Nucleus accumbens (tissue), 56 donors: Measurements from ENCODE around the gene SCP2.
A peak's percentile ranks its signal among the peaks of the same experiment; 100 is the strongest.

Experiments
- DNase-seq, 56 donors: peaks; one replicate each; lab custom pipeline; 2025; lab: John Stamatoyannopoulos, UW

The SCP2 gene

DNA sequence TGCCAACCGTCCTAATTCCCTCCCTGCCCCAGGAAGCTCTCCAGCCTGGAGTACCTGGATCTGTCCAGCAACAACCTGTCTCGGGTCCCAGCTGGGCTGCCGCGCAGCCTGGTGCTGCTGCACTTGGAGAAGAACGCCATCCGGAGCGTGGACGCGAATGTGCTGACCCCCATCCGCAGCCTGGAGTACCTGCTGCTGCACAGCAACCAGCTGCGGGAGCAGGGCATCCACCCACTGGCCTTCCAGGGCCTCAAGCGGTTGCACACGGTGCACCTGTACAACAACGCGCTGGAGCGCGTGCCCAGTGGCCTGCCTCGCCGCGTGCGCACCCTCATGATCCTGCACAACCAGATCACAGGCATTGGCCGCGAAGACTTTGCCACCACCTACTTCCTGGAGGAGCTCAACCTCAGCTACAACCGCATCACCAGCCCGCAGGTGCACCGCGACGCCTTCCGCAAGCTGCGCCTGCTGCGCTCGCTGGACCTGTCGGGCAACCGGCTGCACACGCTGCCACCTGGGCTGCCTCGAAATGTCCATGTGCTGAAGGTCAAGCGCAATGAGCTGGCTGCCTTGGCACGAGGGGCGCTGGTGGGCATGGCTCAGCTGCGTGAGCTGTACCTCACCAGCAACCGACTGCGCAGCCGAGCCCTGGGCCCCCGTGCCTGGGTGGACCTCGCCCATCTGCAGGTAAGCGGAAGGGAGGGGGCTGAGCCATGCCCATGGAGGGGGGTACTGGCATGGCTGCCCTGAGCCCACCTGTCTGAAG is 151.4 kb downstream of the SCP2 start:
- DNase-seq = no peak

DNA sequence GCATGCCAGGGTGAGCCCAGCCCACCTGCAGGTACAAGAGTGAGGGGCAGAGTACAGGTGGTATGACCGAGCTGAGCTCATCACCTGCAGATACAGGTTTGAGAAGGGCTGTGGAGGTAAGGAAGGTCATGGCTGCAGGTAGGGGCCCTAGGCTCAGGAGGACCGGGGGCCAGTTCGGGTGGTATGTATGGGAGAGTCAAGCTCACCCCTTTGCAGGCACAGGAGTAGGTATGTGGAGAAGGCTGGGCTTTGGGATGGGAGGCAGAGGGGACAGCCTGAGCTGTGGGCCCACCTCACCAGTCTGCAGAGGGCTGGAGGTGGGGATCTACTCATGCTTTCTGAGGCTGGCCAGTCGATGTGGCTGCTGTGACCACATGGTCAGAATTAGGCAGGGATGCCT is 152.2 kb downstream of the SCP2 start:
- no peak for DNase-seq

DNA sequence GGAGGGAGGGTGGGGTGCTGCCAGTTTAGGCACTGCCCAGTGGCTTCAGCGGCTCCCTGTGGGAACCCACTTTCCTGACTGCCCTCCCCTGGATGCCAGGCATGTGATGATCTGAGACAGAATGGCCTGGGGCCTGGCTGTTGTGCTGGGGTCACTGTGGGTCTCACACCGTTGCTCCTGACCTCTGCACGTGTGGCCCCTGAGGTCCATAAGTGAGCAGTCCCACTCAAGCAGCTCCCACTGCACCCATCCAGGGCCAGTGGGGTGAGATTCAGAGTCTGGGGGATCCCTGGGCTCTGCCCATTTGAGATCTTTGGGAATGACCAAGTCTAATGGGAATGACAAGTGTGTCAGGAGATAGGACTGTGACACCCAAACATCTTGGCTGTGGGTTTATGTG is 153.0 kb downstream of the SCP2 start:
- no peak for DNase-seq

GRCh38 chr1:53080769-53081168 is 153.7 kb downstream of the SCP2 start:
- no peak for DNase-seq

- DNase-seq = no peak
Observed at GRCh38 chr1:53081384-53082066, 154.4 kb downstream of the SCP2 start.

- DNase-seq = no peak
Observed at GRCh38 chr1:53082826-53083455, 155.9 kb downstream of the SCP2 start.

DNA sequence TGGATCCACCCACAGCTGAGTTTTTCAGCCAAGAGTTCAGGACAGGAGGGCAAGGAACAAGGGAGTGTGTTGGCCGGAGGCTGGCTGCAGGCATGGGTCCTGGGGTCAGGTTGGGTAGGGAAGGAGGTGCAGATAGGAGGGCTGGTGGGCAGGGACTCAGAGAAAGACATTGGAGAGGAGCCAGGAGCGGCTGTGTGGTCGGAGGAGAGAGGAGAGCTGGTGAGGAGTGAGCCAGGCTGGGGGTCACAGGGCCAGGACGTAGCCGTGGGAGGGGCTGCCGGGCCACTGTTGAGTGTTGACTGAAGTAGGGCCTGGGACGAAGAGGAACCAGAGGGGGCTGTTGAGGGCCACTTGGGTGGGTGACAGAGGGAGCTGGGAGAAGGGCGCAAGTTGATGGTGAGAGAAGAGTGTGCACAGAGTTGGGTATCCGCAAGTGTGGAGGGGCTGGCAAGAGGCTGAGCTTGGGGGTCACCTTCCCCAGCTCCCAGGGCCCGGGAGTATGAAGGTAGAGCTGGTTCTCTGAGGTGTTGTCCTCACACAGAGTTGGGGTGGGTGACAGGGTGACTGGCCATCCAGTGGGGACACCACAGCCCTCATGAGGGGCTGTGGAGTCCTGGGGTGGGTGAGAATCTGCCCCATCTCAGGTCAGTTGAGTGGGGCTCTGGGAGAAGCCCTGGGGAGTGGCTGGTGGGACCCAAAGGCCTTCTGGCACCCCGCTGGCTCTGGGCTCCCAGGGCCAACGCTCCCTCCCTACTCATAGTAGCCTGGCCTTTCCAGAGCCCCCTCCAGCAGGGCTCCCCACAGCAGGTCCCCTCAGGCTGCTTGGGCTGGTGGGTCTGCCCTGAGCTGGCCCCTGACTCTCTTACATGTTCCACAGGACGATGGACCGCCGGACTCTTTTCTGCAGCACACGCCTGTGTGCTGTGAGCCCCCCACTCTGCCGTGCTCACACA is 156.8 kb downstream of the SCP2 start:
- DNase-seq = no peak

DNA sequence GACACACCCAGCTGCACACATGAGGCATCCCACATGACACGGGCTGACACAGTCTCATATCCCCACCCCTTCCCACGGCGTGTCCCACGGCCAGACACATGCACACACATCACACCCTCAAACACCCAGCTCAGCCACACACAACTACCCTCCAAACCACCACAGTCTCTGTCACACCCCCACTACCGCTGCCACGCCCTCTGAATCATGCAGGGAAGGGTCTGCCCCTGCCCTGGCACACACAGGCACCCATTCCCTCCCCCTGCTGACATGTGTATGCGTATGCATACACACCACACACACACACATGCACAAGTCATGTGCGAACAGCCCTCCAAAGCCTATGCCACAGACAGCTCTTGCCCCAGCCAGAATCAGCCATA is 157.5 kb downstream of the SCP2 start:
- no peak for DNase-seq

- no peak for DNase-seq
Observed at GRCh38 chr1:53085405-53085804, 158.3 kb downstream of the SCP2 start.

DNA sequence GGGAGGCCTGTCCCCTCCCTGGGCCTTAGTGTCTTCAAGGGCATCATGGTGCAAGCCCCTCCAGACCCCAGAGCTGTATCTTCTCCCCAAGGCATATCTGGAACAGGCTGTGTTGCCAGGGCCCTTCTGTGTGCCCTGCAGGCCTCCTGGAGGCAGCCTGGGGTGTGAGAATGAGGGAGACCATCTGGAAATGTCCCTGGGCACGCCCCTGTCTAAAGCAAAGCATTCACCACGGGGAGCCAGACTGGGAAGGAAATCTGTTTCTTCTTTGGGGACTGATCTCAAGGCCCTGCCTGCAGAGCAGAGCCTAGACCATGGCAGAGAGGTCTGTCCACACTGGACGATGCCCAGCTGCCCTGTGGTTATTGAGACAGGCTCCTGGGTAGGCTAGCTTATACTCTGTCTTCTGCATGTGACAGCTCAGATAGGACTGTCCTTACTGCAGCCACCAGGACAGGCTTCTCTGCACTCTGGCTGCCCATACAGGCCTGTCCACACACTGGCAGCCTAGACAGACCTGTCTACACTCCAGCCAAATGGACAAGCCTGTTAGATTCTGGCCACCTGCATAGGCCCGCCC is 159.5 kb downstream of the SCP2 start:
- no peak for DNase-seq

DNA sequence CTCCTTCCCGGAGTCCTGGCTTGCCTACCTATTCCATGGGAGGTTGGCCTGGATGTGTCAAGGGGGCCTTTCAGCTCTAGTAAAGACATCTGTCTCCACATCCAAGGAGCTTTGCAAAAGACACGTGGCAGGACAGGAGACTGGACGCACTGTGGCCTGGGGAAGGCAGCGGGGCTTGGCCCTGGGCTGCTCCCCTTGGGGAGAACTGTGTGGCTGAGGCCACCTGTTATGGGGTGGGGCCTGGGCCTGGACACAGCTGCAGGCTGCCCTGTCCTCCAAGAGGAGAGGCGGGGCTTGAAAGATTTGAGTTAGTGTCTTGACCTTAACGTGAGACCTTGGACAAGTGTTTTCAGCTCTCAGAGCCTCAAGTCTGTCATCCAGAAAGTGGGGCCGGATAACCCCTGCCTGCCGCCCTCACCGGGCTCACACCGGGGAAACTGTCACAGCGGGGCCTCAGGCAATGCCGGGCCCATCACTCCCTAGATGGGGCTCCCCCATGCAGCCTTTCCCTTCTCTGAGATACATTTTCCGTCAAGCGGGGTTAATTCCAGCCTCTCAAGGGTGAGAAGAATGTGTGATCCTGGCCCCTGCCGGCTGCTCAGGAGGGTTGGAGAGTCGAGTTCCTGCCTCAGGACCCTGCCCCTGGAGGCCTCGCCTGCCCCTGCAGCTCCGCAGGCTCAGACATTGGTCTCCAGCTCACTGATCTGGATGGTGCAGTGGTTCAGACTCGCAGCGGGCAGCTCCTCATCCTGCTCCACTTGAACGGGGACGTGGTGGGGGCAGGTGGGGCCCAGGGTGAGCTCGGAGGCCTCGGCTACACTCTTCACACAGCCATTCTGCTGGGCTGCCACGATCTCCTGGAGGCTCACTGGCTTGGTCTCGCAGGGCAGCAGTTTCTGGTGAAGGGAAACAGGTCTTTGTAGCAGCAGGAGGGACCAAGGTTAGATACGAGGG is 160.5 kb downstream of the SCP2 start:
- no peak for DNase-seq

- DNase-seq = no peak
Observed at GRCh38 chr1:53088616-53089300, 161.7 kb downstream of the SCP2 start.

- no peak for DNase-seq
Observed at GRCh38 chr1:53089478-53090226, 162.6 kb downstream of the SCP2 start.

DNA sequence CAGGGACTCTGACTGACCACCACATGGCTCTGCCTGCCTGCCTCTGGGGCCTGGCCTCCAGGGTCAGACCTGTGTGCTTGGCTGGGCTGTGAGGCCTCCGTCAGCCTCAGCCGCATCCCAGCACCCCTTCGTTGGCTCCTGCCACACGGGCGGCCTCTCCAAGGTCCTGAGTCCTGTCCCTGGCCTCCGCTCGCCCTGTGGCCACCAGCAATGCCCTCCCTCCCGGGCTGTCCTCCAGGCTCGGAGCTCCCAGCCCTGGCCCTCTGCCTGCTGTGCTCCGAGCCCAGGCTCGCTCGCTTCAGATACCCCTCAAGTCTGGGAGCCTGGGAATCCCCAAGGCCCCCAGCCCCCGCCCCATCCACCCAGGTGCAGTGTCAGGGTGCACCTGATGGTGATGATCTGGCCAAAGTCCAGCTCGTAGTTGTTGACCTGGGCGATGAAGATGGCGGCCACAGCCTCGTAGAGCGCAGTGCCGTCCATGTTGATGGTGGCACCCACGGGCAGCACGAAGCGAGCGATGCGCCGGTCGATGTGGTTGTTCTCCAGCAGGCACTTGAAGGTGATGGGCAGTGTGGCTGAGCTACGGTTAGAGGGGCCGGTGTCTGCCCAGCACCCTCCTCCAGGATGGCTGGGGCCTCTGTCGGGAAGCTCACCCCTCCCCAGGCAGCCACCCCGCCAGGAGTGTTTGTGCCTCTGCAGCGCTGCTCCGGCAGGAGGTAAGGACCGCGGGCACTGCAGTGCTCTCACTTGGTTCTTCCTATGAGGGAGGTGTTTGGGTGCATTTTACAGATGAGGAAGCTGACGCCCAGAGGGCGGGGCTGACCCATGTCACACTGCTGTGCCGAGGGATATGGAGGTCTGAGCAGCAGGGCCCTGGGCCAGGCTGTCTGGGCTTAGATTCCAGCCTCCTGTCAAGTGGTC is 163.4 kb downstream of the SCP2 start:
- no peak for DNase-seq

DNA sequence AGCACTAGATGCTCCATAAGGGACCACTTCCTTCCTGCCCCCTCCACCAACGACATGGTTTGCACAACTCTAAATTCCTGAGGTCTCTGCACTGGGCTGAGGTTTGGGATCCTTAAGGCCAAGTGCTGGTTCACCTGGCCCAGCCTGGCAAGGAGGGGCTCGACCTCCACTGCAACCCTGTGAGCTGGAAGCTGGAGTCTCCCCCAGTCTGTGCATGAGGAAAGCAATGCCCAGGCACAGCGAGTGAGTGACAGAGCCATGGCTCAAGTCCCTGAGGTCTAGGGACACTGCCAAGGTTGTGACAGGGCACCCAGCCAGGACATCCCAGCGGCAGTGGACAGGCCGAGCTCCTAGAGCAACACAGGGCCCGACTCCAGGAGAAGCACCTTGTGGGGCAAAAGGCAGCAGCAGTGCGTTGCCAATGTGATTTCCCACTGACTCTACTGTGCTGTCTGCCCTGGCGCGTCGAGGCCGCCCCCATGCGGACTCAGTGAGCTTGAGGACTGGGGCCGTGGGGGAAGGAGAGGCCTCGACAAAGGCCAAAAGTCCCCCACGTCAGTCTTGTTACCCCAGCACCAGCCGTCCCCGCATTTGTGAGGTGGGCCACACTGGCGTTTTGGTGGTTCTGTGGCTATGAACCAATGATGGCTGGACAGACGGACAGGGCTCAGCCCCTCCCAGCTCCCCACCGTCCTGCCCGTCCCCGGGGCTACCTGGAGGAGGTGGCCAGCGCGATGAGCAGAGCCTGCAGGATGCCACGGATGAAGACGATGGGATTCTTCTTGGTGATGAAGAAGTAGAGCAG is 165.0 kb downstream of the SCP2 start:
- DNase-seq = peak in 30 of 56 donors; percentile 1 to 65 (median 14)
